BJ (cell line): ENCODE results near the gene RUNX1. TPM values are rescaled to one million over a fixed set of nuclear protein-coding genes. Genes with fewer than 3 reads are reported as not detected.

Source experiments
- CTCF ChIA-PET: fragments of 350-600 bp; formaldehyde crosslinking; extraction: SDS; loops from one replicate; lab custom pipeline; 2021; ENCODE audit warnings: antibody characterized with exemption, inconsistent platforms; lab: Yijun Ruan, JAX
- POLR2A ChIA-PET: fragments of 300-600 bp; sonication (Branson Sonifier 250); formaldehyde crosslinking; extraction: SDS; loops from one replicate; lab custom pipeline; 2021; ENCODE audit warnings: antibody characterized with exemption; lab: Charles Lee
- DNase-seq: peaks from one replicate; pipeline ENCODE4 v3.0.0-alpha.2; 2011; ENCODE audit warnings: low read depth
- H3K27me3 ChIP-seq: 2 replicates; pipeline ENCODE4 v1.6.0; 2011; ENCODE audit warnings: low read length; ENCODE audit not compliant: control insufficient read depth, insufficient read depth
- H3K36me3 ChIP-seq: 2 replicates; pipeline ENCODE4 v1.5.1; 2011; ENCODE audit warnings: low read length; ENCODE audit not compliant: control insufficient read depth, insufficient read depth
- H3K4me3 ChIP-seq: 2 replicates; pipeline ENCODE4 v1.5.1; 2011; ENCODE audit warnings: low read depth, mild to moderate bottlenecking, control low read depth, low read length
- CTCF ChIP-seq: IDR thresholded peaks from 2 replicates; pipeline ENCODE4 v1.5.1; 2011; ENCODE audit warnings: low read depth, mild to moderate bottlenecking, control low read depth, inconsistent platforms, low read length, moderate library complexity; ENCODE audit not compliant: insufficient read depth
- polyA minus RNA-seq: library from RNA; depleted of rRNA, polyadenylated mRNA; stranded (reverse); fragments of >200 nt; gene quantifications from 2 replicates; pipeline ENCODE4 v1.2.3, GENCODE V29; 2011; rRNA and poly(A)+ RNA removed
- polyA plus RNA-seq: library from polyadenylated mRNA; depleted of rRNA; stranded (reverse); fragments of >200 nt; gene quantifications from 2 replicates; pipeline ENCODE4 v1.2.3, GENCODE V29; 2011; rRNA removed

The RUNX1 gene
- polyA plus RNA-seq (22.3 and 36.1 TPM in 2 replicates), polyA minus RNA-seq (51.2 and 64.0 TPM in 2 replicates)

GRCh38 chr21:35048706-35049617, at the start of gene RUNX1:
Gene RUNX1 (minus strand): TSS chr21:35049302.
- no peak for DNase-seq
- ChIA-PET CTCF (interaction anchor here (0.8 to 2.3 kb wide), 4 partner anchors 24 to 563 kb away, joined by 3 to 6 read pairs (median 4); no protein-coding TSS in a partner anchor), POLR2A (interaction anchor here (0.8 to 1.3 kb wide), 2 partner anchors 163 to 326 kb away, joined by 3 read pairs; no protein-coding TSS in a partner anchor)
- no peaks in the 10 kb centered on the region for H3K36me3 ChIP-seq
- no peak for TF ChIP-seq CTCF
- no peaks in the 10 kb centered on the region for H3K27me3 ChIP-seq
- H3K4me3 ChIP-seq, result peak within 1 kb of the TSS; percentile 40

DNA sequence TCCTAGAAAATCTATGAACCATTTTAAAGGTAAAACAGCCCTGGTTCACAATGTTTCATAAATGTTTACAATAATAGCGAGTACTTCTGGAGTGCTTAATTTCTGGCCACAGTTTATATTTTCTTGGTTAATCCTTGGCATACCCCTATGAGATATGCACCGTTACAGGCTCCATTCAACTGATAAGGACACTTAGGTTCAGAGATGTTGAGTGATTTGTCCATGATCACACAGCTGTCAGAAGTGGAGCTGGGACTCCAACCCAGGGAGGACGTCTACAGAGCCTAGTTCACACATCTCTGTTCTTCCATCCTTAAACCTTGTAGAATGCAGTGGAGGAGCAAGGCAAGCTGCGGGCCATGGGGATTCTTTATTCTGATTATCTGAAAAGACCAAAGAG, 48.4 kb upstream of the RUNX1 start:
- CTCF ChIA-PET, result no interaction called here

GRCh38 chr21:35096959-35097358, 47.9 kb upstream of the RUNX1 start:
- CTCF ChIA-PET, result no interaction called here
- H3K27me3 ChIP-seq, result no peaks in the 10 kb centered on the region
- H3K4me3 ChIP-seq, result no peak overlapping the region
- no peak for DNase-seq
- POLR2A ChIA-PET, result no interaction called here
- TF ChIP-seq CTCF, result no peak
- no peaks in the 10 kb centered on the region for H3K36me3 ChIP-seq

More for the DNA sequence above, 48.4 kb upstream of the RUNX1 start:
- DNase-seq, result no peak
- POLR2A ChIA-PET, result no interaction called here
- H3K27me3 ChIP-seq, result no peaks in the 10 kb centered on the region
- no peaks in the 10 kb centered on the region for H3K36me3 ChIP-seq
- TF ChIP-seq CTCF, result no peak
- H3K4me3 ChIP-seq, result no peak overlapping the region

DNA sequence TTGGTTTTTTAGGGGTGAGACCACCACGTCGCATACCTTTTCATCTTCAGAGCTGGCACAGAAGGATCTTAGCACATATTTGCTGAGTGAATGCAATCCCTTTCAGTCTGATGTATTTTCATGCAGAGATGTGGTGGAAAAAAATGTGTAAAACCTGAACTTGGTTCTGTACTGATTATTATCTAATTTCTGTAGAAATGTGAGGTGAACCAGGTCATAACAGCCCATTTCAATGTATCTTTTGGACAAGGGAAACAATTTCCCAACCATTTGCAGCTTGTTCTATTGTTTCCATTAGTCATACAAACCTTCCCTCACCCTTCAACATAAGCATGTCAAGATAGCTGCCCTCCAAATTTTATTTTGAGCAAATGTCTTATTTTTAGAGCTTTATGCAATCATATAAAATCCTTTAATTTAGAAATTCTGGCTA, 46.8 kb upstream of the RUNX1 start:
- ChIA-PET CTCF (interaction anchor here (0.6 to 2.1 kb wide), 4 partner anchors 9 to 202 kb away, joined by 3 to 8 read pairs (median 3); no protein-coding TSS in a partner anchor), POLR2A (no interaction called here)
- peak; percentile 49 for DNase-seq
- H3K36me3 ChIP-seq, result no peaks in the 10 kb centered on the region
- no peaks in the 10 kb centered on the region for H3K27me3 ChIP-seq
- H3K4me3 ChIP-seq, result no peak overlapping the region
- TF ChIP-seq CTCF, result no peak

GRCh38 chr21:35093514-35093913, 44.4 kb upstream of the RUNX1 start:
- H3K4me3 ChIP-seq, result no peak overlapping the region
- ChIA-PET CTCF (no interaction called here), POLR2A (no interaction called here)
- DNase-seq, result no peak
- H3K36me3 ChIP-seq, result no peaks in the 10 kb centered on the region
- no peaks in the 10 kb centered on the region for H3K27me3 ChIP-seq
- TF ChIP-seq CTCF, result no peak
